T-helper 9 cell (primary cell): ENCODE results near the gene FAM83C.

Experiments
- DNase-seq: peaks from one replicate; pipeline ENCODE4 v3.0.0-alpha.2; 2020

Gene FAM83C

DNA sequence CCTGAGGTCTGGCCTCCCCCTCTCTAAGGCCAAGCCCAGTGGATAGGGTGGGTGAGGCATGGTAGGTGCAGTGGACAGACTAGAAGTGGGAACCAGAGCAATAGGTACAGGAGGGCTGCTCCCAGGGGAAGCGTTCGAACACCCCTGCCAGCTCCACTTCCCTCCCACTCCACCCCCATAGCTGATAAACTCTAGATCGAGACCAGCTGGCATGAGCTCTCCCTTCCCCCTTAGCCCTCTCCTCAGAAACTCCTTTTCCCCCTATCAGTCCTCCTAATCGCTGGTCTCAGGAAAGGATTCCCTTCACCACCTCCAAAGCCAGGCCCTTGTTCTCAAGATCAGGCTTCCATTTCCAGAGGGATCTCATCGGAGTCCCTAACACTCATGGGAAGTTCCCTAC lies 6.0 kb upstream of the FAM83C start:
- DNase-seq, result no peak

DNA sequence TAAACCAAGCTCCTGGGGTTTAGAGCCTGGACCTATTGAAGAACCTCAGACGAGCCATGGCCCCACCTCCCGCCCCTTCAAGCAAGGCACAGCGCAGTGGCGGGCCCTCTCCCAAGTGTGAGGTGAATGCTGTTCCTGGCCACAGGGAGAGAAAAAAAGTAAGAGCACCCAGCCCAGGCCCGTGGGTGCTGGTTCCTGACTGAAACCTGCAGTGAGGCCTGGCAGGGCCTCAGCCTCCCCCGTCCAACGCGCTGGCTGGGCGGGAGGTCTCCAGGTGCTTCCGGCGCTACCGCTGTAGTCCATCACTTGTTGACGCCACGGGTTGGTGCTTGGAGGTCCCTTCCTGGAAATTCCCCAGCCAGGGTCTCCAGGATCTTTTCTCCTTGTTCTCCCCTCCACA lies 5.5 kb upstream of the FAM83C start:
- DNase-seq, result no peak

- no peak for DNase-seq
Measured at GRCh38 chr20:35297155-35297554, 4.9 kb upstream of the FAM83C start.

DNA sequence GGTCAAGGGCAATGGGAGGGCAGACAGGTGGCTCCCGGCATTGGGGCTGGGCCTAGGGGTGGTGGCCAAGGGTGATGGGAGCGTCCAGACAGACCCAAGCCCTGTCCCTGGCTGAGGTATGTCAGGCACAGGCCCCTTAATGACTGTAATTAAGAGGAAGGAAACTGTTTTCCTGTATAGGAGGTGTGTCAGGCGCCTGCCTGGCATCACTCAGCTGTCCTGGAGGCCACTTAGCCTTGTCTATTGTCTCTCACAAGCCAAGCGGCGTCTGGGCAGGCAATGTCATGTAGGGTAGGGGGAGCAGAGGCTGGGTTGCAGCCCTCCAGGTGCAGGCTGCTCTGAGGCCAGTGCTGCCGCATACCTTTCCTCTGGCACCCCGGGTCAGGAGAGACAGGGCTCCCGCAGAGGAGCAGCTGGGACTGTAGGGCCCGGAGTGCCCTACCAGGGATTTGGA lies 3.9 kb upstream of the FAM83C start:
- no peak for DNase-seq

- DNase-seq, result no peak
Measured at GRCh38 chr20:35295674-35296073, 3.4 kb upstream of the FAM83C start.

- DNase-seq, result no peak
Measured at GRCh38 chr20:35295058-35295457, 2.8 kb upstream of the FAM83C start.

DNA sequence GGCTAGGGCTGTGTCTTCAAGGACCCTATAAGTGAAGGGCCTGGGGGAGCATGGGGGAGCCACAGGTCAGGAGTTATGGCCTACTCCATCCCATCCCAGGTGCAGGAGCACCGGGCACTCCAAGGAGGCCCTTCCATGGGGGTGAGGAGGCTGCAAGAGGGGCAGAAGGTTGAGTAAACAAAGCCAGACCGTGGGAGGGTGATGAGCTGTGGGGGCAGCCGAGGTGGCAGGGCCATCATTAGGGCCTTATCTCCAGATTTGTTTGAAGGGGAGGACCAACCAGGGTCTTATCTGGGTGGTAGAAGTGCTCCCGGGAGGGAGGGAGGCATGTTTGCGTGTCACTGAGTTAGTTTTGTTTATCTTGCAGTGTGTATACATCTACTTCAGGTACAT lies 2.1 kb upstream of the FAM83C start:
- DNase-seq, result no peak

- no peak for DNase-seq
Measured at GRCh38 chr20:35293303-35294292, 1.4 kb upstream of the FAM83C start.

DNA sequence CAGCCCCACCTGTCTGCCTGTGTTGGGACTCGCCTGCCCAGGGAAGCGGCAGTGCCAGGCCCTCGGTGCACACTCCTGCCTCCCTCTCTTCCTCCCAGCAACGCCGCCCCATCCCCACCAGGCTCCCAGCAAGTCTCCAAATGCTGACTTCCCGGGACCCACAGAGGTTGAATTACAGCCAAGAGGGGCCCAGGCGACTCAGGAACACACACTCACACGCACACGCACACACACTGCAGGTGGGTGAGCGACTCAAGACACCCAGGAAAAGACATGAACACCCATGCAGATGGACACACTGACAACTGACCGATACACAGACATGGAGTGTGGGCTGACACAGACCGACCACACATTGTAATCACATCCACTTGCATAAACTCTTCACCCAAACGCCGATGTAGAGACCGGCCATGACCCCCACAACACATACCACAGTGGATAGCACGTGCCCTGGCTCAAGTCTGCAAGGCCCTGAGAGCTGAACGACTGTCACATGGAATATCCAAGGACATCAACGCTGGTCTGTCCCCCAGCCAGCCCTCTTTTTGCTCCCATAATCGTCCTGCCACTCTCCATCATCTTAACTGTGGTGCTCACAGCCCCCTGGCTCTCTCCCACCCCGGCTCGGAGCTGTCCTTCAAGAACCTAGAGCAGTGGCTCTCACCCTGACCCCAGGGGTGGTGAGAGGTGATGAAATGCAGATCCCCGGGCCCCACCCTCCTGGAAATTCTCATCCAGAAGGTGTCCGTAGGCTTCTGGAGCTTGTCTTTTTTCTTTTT lies 470 bp upstream of the FAM83C start:
- DNase-seq, result no peak

DNA sequence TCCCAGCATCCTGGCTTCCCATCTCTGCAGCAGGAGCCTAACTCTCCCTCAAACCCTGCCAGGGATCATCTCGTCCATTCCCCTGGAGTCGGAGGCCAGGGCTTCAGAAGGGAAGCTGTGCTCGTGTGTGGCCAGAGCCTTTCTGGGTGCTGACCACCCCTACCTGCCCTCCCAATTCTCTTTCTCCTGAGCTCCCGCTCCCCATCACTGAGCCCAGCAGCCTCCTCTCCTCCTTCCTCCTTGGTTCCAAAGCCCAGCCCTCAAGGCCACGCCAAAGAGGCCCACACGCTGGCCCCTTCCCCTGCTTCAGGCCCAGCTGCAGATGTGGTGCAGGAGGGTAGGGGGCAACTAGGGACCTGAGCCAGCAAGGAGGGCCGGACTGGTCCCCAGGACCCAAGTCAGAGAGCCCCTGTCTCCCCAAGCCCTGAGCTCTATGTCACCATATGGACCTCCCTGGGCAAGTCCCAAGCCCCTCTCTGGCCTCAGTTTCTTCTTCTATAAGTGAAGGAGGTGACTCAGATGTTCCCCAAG lies 1.3 kb downstream of the FAM83C start:
- DNase-seq, result no peak

GRCh38 chr20:35290186-35290886 lies 1.9 kb downstream of the FAM83C start:
- no peak for DNase-seq

DNA sequence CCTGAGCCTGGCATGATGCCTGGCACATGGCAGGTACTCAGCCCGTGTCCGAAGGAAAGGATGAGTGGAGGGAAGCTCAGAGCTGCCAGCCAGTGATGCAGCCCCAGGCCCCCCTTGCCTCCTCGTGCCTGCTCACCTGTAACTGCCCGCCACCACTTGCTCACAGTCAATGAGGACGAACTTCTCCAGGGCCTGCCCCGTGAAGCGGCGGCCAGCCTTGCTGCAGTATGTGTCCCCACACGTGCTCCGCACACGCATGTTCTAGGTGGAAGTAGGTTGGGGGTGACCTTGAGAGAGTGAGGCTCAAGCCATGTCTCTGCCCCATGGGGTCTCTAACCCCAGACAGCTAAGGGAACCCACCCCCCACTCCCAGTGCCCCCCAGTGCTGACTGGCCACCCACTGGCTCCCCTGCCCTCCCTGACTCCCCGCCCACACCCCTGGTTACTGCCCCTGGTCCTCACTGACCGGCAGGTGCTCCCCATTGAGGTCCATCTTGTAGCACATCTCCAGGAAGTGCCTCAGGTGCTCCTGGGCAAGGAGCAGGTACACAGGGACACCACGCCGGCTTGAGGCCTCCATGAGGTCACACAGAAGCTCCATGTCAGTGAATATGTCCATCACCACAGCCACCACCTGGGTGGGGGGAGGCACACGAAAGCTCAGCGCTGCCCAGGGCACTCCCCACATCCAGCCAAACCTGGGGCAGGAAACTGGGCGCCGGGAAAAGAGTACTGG lies 3.7 kb downstream of the FAM83C start:
- no peak for DNase-seq

DNA sequence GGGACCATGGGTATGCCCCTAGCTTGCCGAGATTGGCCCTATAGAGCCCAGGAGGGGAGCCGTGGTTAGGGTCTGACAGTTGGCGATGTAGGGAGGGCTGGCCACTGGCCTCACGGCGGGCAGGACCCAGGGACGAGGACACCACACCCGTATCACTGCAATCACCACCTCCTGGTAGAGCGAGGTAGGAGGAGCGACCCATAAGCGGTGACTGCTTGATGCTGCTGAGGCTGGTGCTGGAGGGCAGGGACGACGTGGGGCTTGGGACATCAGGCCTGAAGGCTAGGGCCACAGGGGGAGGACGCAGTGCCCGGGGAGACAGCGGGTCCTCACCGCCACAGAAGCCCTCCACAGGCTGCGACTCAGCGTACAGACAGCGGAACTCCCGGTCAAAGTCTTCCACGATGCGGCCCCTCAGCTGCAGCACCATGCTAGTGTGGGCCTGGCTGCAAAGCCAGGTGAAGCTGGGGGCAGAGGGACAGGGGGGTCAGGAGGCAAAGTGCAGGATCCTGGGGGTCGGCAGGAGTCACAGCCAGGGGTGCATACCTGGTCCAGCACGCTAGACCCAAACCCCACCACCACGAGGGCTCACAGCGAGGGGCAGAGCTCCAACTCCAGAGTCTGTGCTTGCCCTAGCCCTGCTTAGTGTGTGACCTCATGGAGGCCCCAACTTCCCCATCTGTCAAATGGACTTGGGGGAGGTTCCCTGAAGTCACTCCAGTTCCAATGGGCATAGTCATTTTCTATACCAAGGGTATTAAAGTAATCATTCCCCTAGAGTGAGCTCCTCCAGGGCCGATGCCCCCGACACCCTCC lies 4.5 kb downstream of the FAM83C start:
- DNase-seq, result no peak

GRCh38 chr20:35286899-35287508 lies 5.2 kb downstream of the FAM83C start:
- DNase-seq, result no peak

DNA sequence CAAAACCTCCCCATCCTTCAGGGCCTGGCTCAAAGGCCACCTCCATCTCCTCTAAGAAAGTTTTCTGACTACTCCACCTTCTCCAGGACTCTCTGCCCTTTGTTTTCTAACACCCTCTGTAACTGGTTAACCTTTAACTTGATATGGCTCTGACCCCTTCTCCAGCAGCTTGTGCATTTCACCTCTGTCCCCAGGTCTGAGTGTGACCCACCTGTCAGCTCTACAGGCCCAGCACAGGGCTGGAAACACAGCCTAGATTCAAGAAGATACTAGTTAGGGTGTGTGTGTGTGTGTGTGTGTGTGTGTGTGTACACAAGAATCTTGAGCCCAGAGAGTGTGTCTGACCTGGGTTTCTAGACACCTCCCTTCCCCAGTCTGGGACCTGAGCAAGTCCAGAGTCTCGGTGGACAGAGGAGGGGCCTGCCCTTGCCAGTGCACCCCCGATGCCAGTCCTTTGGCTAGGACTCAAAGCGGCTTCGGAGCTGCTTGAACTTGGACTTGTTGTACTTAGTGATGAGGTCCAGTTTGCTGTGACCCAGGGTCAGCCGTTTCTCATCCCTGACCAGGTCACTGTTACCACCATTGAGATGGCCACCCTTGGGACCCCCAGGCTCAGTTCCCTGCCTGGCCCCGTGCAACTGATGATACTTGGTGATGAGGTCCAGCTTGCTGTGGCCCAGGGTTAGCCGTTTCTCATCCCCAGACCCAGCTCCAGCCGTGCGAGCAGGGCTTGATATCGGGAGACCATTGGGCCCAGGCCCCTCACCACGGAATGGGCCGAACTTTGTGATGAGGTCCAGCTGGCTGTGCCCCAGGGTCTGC lies 5.9 kb downstream of the FAM83C start:
- DNase-seq, result no peak

- no peak for DNase-seq
Measured at GRCh38 chr20:35285806-35286076, 6.5 kb downstream of the FAM83C start.

- no peak for DNase-seq
Measured at GRCh38 chr20:35284992-35285805, 7.0 kb downstream of the FAM83C start.

DNA sequence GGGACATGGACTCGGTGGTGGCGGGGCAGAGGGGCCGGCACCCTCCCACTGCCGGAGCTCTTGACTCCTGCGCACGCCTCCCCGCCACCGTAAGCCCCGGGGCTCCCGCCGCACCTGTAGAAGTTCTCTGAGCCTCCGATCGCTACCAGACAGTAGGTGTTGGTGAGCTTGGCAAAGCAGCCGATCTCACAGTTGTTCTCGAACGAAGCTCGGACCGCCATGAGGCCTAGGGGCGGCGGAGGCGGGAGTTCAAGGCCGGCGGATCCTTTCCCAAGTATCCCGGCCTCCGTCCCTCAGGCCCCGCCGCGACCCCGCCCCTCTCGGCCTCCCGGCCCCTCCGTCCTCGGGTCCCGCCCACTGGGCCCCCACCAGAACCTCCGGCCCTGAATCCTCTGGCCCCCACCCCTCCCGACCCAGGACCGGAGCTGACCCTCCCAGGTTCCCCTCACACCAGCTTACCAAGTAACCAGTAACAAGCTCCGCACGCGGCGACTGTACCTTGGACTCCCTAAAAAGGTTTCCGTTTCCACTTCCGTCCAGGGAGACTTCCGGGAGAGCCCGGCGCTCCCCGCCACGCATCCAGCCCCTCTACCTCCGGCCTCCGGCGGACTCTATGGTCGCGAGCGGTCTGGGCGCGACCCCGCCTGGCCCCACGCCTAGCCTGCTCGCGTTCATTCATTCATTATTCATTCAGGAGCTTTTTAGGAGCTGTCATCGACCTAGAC lies 7.8 kb downstream of the FAM83C start, which contains the start of gene EIF6:
TSS of gene EIF6 (minus strand) at position 506 of the 725 bp plus-strand sequence. CDS start at position 221, 285 bp downstream.
- peak; percentile 42 for DNase-seq
